ENCODE data around the gene SMIM20.

- TF ChIP-seq CTCF (IDR thresholded peaks at IDR 0.05; ENCODE audit: low read depth, low read length, missing input control) (no peak), MAX (IDR thresholded peaks at IDR 0.05) (no peak), EGR1 (IDR thresholded peaks at IDR 0.05; ENCODE audit: low read depth in 2 of 2) (no peak), RAD21 (IDR thresholded peaks at IDR 0.05) (no peak), TAF1 (conservative IDR thresholded peaks at IDR 0.05) (no peak), REST (IDR thresholded peaks at IDR 0.05) (no peak), HNF4G (IDR thresholded peaks at IDR 0.05) (no peak), FOXA2 (IDR thresholded peaks at IDR 0.05) (no peak), JUND (IDR thresholded peaks at IDR 0.05) (no peak)
These were observed 34.4 kb upstream of the SMIM20 start for GRCh38 chr4:25879587-25879986.

Data from liver (tissue), 3 donors.